ENCODE measurements around the gene CHMP1B.

Gene CHMP1B

GRCh38 chr18:11826836-11827235 is 24.4 kb upstream of the CHMP1B start:
- H4K20me1 ChIP-seq (ENCODE audit: insufficient read depth, low read length, poor library complexity, severe bottlenecking): no peaks in the 10 kb centered on the region
- H3K4me1 ChIP-seq (ENCODE audit: insufficient read depth, low read length, poor library complexity, severe bottlenecking): no peaks in the 10 kb centered on the region
- H3K4me3 ChIP-seq (ENCODE audit: low read length, poor library complexity, severe bottlenecking): no peak overlapping the region
- no peaks in the 10 kb centered on the region for H3K36me3 ChIP-seq (ENCODE audit: insufficient read depth, low read length)
- no peaks in the 10 kb centered on the region for H3K9me2 ChIP-seq (replicated peaks; ENCODE audit: low read depth, low read length)
- no peak overlapping the region for H2AFZ ChIP-seq (ENCODE audit: low read length)
- no peaks in the 10 kb centered on the region for H3K79me2 ChIP-seq (ENCODE audit: insufficient read depth, low read length)
- no peaks in the 10 kb centered on the region for H3K27me3 ChIP-seq (ENCODE audit: insufficient read depth, low read length, poor library complexity, severe bottlenecking)
- H3F3A ChIP-seq (ENCODE audit: low read depth): no peaks in the 10 kb centered on the region
- TF ChIP-seq CTCF (conservative IDR thresholded peaks at IDR 0.05; ENCODE audit: low read length) (no peak), EZH2phosphoT487 (IDR thresholded peaks at IDR 0.05; ENCODE audit: borderline replicate concordance) (no peak)
- no peaks in the 10 kb centered on the region for H3K9me3 ChIP-seq (ENCODE audit: insufficient read depth, low read depth, low read length)
- H3K9ac ChIP-seq (ENCODE audit: low read depth, low read length, poor library complexity, severe bottlenecking): no peak overlapping the region
- H3K4me2 ChIP-seq (ENCODE audit: low read depth, low read length, poor library complexity, severe bottlenecking): no peak overlapping the region

GRCh38 chr18:11828786-11829432 is 22.3 kb upstream of the CHMP1B start:
- H3K4me3 ChIP-seq (ENCODE audit: low read length, poor library complexity, severe bottlenecking): no peak overlapping the region
- H2AFZ ChIP-seq (ENCODE audit: low read length): no peak overlapping the region
- no peaks in the 10 kb centered on the region for H3K27me3 ChIP-seq (ENCODE audit: insufficient read depth, low read length, poor library complexity, severe bottlenecking)
- H3K79me2 ChIP-seq (ENCODE audit: insufficient read depth, low read length): no peaks in the 10 kb centered on the region
- no peak overlapping the region for H3K9ac ChIP-seq (ENCODE audit: low read depth, low read length, poor library complexity, severe bottlenecking)
- no peaks in the 10 kb centered on the region for H3F3A ChIP-seq (ENCODE audit: low read depth)
- H3K9me3 ChIP-seq (ENCODE audit: insufficient read depth, low read depth, low read length): no peaks in the 10 kb centered on the region
- H4K20me1 ChIP-seq (ENCODE audit: insufficient read depth, low read length, poor library complexity, severe bottlenecking): no peaks in the 10 kb centered on the region
- H3K9me2 ChIP-seq (replicated peaks; ENCODE audit: low read depth, low read length): no peaks in the 10 kb centered on the region
- H3K36me3 ChIP-seq (ENCODE audit: insufficient read depth, low read length): no peaks in the 10 kb centered on the region
- no peaks in the 10 kb centered on the region for H3K4me1 ChIP-seq (ENCODE audit: insufficient read depth, low read length, poor library complexity, severe bottlenecking)
- no peak overlapping the region for H3K4me2 ChIP-seq (ENCODE audit: low read depth, low read length, poor library complexity, severe bottlenecking)
- no peak for TF ChIP-seq CTCF (conservative IDR thresholded peaks at IDR 0.05; ENCODE audit: low read length)
- no peak for TF ChIP-seq EZH2phosphoT487 (IDR thresholded peaks at IDR 0.05; ENCODE audit: borderline replicate concordance)

- H3K9ac ChIP-seq (ENCODE audit: low read depth, low read length, poor library complexity, severe bottlenecking): no peak overlapping the region
- no peaks in the 10 kb centered on the region for H3K9me2 ChIP-seq (replicated peaks; ENCODE audit: low read depth, low read length)
- H3K9me3 ChIP-seq (ENCODE audit: insufficient read depth, low read depth, low read length): no peaks in the 10 kb centered on the region
- no peak overlapping the region for H2AFZ ChIP-seq (ENCODE audit: low read length)
- no peaks in the 10 kb centered on the region for H4K20me1 ChIP-seq (ENCODE audit: insufficient read depth, low read length, poor library complexity, severe bottlenecking)
- H3K4me1 ChIP-seq (ENCODE audit: insufficient read depth, low read length, poor library complexity, severe bottlenecking): no peaks in the 10 kb centered on the region
- H3K79me2 ChIP-seq (ENCODE audit: insufficient read depth, low read length): no peaks in the 10 kb centered on the region
- no peak overlapping the region for H3K4me3 ChIP-seq (ENCODE audit: low read length, poor library complexity, severe bottlenecking)
- H3K4me2 ChIP-seq (ENCODE audit: low read depth, low read length, poor library complexity, severe bottlenecking): no peak overlapping the region
- TF ChIP-seq CTCF (conservative IDR thresholded peaks at IDR 0.05; ENCODE audit: low read length): no peak
- TF ChIP-seq EZH2phosphoT487 (IDR thresholded peaks at IDR 0.05; ENCODE audit: borderline replicate concordance): no peak
- H3K27me3 ChIP-seq (ENCODE audit: insufficient read depth, low read length, poor library complexity, severe bottlenecking): no peaks in the 10 kb centered on the region
- H3K36me3 ChIP-seq (ENCODE audit: insufficient read depth, low read length): no peaks in the 10 kb centered on the region
- no peaks in the 10 kb centered on the region for H3F3A ChIP-seq (ENCODE audit: low read depth)
Measured at GRCh38 chr18:11830585-11830984, 20.6 kb upstream of the CHMP1B start.
